Measurements from ENCODE around the gene KRT83. TPM values are rescaled to one million over a fixed set of nuclear protein-coding genes. Genes with fewer than 3 reads are reported as not detected.
A peak's percentile ranks its signal among the peaks of the same experiment; 100 is the strongest.

Gene KRT83
- not detected for total RNA-seq (ENCODE audit: unreplicated experiment)
- long read RNA-seq: 0 reads

DNA sequence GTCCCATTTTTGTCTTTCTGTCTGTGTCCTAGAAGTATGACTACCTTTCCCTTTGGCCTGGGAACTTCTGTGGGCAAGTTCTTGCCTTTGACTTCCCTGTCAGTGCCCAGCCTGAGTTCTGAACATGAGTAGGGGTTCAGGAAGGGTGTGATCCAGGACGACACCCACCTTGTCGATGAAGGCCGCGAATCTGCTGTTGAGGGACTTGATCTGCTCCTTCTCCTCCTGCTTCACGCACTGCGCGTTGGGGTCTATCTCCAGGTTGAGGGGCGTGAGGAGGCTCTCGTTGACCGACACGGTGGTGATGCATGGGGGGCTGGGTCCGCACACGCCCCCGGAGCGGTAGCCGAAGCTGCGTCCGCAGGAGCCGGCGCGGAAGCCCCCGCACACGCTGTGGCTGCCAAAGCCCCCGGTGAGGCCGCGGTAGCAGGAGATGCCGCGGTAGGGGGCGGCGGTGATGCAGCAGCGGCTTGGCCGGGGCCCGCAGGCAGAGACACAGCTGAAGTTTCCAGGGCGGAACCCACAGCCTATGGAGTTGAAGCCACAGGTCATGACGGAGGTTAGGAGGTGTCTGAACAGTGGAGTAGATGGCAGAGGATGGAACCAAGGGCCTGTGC, at the start of gene KRT83:
Gene KRT83 (minus strand): TSS at position 615 of the 617 bp plus-strand sequence. CDS start 63 bp downstream, at position 552.
- H3K27me3 Mint-ChIP-seq (ENCODE audit: unreplicated experiment): peaks cover 11% of the 10 kb centered on the region
- peak within 1 kb of the TSS; percentile 24 for H3K27ac Mint-ChIP-seq (ENCODE audit: unreplicated experiment)
- no peaks in the 10 kb centered on the region for H3K36me3 Mint-ChIP-seq (ENCODE audit: low read depth, unreplicated experiment)
- H3K4me3 Mint-ChIP-seq (ENCODE audit: unreplicated experiment): no peak within 1 kb of the TSS
- H3K9me3 Mint-ChIP-seq (ENCODE audit: unreplicated experiment): no peaks in the 10 kb centered on the region
- no peak for DNase-seq (ENCODE audit: low spot score)
- TF ChIP-seq, protein P1, sequence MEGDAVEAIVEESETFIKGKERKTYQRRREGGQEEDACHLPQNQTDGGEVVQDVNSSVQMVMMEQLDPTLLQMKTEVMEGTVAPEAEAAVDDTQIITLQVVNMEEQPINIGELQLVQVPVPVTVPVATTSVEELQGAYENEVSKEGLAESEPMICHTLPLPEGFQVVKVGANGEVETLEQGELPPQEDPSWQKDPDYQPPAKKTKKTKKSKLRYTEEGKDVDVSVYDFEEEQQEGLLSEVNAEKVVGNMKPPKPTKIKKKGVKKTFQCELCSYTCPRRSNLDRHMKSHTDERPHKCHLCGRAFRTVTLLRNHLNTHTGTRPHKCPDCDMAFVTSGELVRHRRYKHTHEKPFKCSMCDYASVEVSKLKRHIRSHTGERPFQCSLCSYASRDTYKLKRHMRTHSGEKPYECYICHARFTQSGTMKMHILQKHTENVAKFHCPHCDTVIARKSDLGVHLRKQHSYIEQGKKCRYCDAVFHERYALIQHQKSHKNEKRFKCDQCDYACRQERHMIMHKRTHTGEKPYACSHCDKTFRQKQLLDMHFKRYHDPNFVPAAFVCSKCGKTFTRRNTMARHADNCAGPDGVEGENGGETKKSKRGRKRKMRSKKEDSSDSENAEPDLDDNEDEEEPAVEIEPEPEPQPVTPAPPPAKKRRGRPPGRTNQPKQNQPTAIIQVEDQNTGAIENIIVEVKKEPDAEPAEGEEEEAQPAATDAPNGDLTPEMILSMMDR (IDR thresholded peaks at IDR 0.05; ENCODE audit: unreplicated experiment): no peak
- no peaks in the 10 kb centered on the region for H3K4me1 Mint-ChIP-seq (ENCODE audit: unreplicated experiment)

DNA sequence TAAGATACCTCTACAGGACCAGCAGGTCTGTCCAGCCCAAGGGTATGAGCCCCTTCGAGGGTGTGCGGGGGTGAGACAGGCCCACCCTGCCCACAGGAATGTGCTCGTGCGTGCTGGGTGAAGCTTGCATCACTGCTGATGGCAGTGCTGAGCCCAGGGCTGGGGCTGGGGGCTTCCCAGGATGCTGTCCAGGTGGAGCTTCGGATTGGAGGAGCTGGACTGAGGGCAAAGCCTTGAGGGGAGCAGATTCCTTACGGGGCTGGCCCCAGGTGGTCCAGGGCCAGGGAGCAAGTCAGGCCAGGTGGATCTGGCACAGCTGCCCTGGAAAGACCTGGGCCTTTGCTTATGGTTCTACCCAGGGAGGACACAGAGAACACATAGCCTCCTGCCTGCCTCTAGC, 48.6 kb upstream of the KRT83 start:
- H3K27me3 Mint-ChIP-seq (ENCODE audit: unreplicated experiment): peaks cover under 1% of the 10 kb centered on the region
- H3K9me3 Mint-ChIP-seq (ENCODE audit: unreplicated experiment): no peaks in the 10 kb centered on the region
- TF ChIP-seq, protein P1 (IDR thresholded peaks at IDR 0.05; ENCODE audit: unreplicated experiment): no peak
- H3K27ac Mint-ChIP-seq (ENCODE audit: unreplicated experiment): no peak overlapping the region
- H3K4me3 Mint-ChIP-seq (ENCODE audit: unreplicated experiment): no peak overlapping the region
- DNase-seq (ENCODE audit: low spot score): no peak
- no peaks in the 10 kb centered on the region for H3K4me1 Mint-ChIP-seq (ENCODE audit: unreplicated experiment)
- no peaks in the 10 kb centered on the region for H3K36me3 Mint-ChIP-seq (ENCODE audit: low read depth, unreplicated experiment)

DNA sequence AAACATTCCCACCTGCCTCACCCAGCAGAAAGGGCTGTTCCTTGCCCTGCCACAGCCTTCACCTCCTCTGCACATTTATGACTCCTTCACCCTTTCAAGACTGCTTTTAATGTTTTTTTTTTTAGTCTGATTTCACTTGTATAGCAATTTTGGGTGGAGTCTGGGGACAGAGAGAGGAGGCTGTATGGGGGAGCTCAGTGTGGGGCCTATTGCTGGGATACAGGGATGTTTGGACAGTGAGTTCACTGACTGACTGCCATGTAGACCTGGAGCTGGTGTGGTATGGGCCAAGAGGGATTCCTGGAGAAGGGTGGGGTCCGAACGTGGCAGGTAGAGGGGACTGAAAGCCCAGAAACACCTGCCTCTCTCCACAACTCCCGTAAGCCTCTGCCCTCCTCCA, 48.0 kb upstream of the KRT83 start:
- Mint-ChIP-seq H3K27ac (ENCODE audit: unreplicated experiment) (no peak overlapping the region), H3K9me3 (ENCODE audit: unreplicated experiment) (no peaks in the 10 kb centered on the region), H3K4me3 (ENCODE audit: unreplicated experiment) (no peak overlapping the region)

DNA sequence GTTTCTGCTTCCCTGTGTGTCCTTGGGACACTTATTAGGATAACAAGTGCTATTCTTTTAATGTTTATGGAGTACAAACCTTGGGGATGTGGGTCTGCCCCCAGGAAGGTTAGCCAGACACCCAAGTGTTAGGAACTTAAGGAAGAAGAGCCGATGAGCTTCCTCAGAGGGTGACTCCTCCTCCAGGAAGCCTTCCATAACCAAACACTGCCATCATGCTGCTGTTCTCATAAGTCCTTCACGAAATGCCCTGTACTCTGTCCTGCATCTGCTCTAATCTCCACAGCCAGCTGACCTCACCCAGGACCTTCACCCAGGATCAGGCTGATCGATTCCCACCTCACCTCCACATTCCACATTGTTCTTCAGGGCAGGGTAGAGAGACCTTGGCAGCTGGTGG, 47.3 kb upstream of the KRT83 start:
- no peaks in the 10 kb centered on the region for H3K9me3 Mint-ChIP-seq (ENCODE audit: unreplicated experiment)
- peaks cover 1% of the 10 kb centered on the region for H3K27me3 Mint-ChIP-seq (ENCODE audit: unreplicated experiment)
- H3K36me3 Mint-ChIP-seq (ENCODE audit: low read depth, unreplicated experiment): no peaks in the 10 kb centered on the region
- no peaks in the 10 kb centered on the region for H3K4me1 Mint-ChIP-seq (ENCODE audit: unreplicated experiment)
- DNase-seq (ENCODE audit: low spot score): no peak
- TF ChIP-seq, protein P1 (IDR thresholded peaks at IDR 0.05; ENCODE audit: unreplicated experiment): no peak
- H3K27ac Mint-ChIP-seq (ENCODE audit: unreplicated experiment): no peak overlapping the region
- no peak overlapping the region for H3K4me3 Mint-ChIP-seq (ENCODE audit: unreplicated experiment)

More for the DNA sequence above, 48.0 kb upstream of the KRT83 start:
- no peak for DNase-seq (ENCODE audit: low spot score)
- H3K27me3 Mint-ChIP-seq (ENCODE audit: unreplicated experiment): peaks cover 1% of the 10 kb centered on the region
- TF ChIP-seq, protein P1 (IDR thresholded peaks at IDR 0.05; ENCODE audit: unreplicated experiment): no peak
- H3K36me3 Mint-ChIP-seq (ENCODE audit: low read depth, unreplicated experiment): no peaks in the 10 kb centered on the region
- H3K4me1 Mint-ChIP-seq (ENCODE audit: unreplicated experiment): no peaks in the 10 kb centered on the region

DNA sequence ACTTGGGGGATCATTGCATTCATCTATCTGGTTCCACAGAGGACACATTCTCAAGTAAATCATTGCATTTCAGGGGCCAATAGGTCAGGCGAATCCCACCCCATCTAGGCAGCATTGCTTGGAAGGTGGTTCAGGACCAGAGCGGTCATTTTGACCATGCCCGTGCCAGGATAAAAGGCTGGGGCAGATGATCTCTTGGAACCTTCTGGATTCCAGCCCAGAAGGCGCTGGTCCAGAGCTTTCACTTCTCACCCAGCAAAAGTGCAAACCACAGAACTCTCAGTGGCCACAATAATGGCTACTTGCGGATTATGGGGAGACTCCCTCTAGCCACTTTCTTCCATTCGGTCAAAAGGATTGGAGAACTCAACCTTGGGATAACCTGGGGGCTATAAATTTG, 46.7 kb upstream of the KRT83 start:
- H3K9me3 Mint-ChIP-seq (ENCODE audit: unreplicated experiment): no peaks in the 10 kb centered on the region
- no peak overlapping the region for H3K4me3 Mint-ChIP-seq (ENCODE audit: unreplicated experiment)
- no peaks in the 10 kb centered on the region for H3K4me1 Mint-ChIP-seq (ENCODE audit: unreplicated experiment)
- DNase-seq (ENCODE audit: low spot score): no peak
- TF ChIP-seq, protein P1 (IDR thresholded peaks at IDR 0.05; ENCODE audit: unreplicated experiment): no peak
- peaks cover 3% of the 10 kb centered on the region for H3K27me3 Mint-ChIP-seq (ENCODE audit: unreplicated experiment)
- H3K27ac Mint-ChIP-seq (ENCODE audit: unreplicated experiment): no peak overlapping the region
- no peaks in the 10 kb centered on the region for H3K36me3 Mint-ChIP-seq (ENCODE audit: low read depth, unreplicated experiment)
